HG03520 (cell line): ENCODE data around the gene CSRP1.
"Not testable (repeated sequence)": the region's sequence is repeated elsewhere in the genome, so short reads cannot be mapped to it uniquely, and the experiment has no call there.

Experiments used
- ATAC-seq: cut with Tn5 transposase; IDR thresholded peaks from one replicate; pipeline ENCODE4 v1.9.1; 2021; ENCODE audit warnings: mild to moderate bottlenecking, moderate library complexity; ENCODE audit not compliant: unreplicated experiment

CSRP1 gene

DNA sequence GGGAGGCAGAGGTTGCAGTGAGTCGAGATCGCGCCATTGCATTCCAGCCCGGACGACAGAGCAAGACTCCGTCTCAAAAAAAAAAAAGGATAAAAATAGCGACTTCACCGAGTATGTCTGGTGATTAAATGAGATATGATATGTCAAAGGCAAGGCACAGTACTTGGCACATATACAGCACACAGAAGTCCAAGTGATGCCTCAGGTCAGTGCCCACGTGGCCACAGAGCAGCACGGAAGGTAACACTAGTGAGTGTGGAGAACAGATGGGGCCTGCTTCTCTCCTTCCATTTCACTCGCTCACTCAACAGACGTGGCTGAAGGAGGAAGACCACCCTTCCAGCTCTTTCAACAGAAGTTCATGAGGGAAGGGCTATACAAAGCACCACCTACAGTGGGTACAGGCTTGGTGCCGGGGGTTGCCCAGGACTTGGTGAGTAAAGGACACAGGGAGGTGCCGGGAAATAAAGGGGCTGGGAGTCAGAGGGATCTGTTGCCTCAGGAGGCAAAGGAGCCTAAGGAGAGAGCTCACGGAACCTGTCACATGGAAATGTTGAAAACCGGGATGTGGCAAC is 8.9 kb downstream of the CSRP1 start:
- no peak for ATAC-seq

DNA sequence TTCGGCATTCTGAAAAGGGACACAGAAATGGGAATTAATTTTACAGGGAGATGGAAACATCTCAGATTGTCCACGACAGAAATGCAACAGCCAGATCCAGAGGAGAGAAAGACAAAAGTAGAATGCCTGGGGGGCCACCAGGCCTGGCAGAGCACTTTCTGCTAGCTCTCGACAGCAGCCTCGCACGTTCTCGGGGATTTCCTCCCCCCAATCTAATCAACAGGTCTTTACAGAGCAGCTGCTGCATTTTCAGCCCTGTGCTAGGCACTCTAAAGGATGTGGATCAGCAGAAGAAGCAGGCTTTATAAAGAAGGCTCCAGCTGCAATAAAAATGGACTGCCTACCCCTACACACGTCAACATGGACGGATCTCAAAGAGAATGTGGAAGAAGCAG is 10.6 kb downstream of the CSRP1 start:
- ATAC-seq = no peak

DNA sequence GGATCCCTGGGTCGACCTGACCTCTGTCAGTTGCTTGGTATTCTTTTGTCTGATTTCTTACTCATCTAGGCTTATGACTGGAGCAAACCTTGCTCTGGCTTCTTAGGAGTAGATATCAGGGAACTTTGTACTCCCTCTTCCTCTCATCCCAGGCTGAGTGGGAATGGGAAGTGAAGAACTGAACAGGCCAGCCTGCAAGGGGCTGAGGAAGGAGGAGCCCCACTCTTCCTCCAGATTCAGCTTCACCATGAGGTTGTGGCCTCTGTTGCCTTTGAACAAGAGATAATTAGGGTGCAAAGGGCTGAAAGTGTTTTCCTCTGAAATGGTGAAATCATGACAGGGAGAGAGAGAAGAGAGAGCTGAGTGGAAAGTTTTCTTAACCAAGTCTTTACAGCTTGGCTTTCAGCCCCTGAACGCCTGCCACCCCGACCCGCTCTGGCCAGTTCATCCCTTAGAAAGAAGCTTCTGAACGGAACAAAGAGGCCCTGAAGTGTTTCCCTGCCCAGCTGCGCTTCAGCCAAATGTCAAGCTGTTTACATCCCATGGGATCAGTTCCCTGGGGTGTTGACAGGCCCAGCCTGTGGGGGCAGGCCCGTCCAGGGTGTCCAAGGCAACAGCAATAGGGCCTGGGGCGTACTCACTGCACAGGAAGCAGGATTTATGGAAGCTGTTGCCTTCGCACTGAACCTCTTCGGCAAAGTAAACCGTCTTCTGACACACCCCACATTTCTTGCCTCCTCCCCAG is 11.2 kb downstream of the CSRP1 start:
- ATAC-seq = no peak

DNA sequence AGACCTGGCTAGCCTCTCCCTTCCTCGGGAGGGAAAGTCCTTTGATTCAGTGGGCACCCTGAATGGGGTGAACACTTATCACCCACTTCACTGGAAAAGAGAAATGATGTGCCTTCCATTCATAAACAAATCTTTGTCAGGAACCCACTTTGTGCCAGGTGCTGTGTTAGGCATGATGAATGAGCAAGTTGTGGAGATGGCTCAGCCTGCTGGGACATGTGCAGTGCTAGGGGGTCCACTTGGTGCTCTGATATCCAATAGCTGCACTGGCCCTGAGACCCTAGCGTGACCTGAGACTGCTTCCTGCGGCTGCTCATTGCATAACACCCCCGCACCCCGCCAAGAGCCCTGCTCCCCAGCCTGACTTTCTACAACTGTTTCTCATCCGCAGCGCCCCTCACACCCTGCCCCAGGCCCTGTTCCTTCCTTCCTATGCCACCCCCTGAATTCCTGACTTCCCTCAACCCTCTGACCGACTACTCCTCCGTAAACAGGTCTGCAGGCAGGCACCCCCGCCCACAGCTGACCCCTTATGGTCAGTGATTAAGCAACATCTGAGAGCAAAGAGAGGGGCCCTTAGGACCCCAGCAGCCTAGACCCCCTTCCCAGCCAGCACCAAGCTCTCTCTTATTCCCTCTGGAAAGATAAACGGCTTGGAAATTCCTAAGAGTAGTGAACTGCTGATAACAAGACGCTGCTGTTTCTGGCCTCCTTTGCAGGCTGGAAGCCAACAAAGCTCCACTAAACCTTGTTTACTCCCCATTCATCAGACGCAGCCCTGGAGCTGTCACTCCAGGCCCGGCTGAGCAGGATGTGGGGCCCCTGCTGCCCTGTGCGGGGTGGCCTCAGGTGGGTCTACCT is 12.9 kb downstream of the CSRP1 start:
- ATAC-seq = no peak

DNA sequence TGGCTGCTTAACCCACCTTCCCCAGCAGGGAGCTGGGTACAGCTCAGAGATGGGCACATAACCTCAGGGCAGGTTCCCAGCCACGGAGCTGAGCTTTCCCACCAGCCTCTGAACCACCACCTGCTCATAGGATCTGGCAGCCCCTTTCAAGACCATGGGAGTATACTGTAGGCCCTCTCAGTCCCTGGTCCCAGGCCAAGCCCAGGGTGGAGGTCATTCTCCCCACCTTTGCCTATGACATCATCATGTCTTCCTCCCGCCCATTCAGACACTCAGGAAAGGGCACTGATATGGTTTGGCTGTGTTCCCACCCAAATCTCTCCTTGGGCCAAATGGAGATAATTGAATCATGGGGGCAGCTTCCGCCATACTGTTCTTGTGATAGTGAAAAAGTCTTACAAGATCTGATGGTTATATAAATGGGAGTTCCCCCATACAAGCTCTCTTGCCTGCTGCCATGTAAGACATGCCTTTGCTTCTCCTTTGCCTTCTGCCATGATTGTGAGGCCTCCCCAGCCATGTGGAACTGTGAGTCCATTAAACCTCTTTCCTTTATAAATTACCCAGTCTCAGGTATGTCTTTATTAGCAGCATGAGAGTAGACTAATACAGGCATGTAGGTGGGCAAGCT is 13.8 kb downstream of the CSRP1 start:
- ATAC-seq = not testable (repeated sequence)

DNA sequence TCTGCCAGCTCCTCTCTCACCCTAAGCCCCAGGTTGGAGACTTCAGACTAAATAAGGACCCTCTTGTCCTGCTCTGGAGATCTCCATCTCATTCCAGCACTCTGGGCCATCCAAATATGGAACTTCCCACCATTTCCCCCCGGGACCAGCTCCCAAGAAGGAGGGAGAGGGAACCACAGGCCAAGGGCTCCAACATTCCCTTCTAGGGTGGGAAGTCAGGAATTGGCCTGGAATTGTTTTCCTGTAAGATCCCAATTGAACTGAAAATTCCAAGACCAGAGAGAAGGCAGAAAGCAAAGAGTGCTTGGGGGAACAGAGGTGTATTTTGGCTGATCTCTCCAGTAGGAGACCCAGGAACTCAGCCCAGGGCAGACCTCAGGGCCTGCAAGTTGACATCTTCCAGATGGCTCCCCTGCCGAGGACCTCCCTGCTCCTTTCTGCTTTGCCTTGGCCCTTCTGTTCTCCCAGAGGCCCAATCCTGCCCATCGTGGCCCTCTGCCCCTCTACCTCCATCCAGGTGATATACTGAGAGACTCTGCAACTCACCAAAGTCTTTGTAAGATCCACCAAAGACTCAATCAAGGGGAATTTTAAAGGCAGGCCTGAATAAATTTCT is 14.9 kb downstream of the CSRP1 start:
- ATAC-seq = no peak

DNA sequence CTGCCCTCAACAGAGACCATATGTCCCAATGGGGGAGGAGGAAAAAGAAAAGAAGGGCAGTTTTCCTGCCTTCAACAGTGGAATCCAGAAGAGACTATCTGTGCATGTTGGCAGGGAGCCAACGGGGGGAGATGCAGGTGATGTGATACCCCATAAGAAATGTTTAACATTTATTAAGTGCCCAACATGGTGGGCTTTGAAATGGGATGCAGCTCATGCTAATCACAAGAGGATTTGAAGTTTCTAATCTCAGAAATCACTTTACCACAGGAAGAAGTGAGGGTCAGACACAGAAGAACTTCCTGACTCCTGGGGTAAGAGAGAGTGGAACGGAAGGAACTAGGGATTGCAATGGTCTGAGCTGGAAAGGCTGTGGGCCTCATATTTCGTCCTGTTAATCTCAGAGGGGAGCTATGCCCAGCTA is 16.2 kb downstream of the CSRP1 start:
- no peak for ATAC-seq

DNA sequence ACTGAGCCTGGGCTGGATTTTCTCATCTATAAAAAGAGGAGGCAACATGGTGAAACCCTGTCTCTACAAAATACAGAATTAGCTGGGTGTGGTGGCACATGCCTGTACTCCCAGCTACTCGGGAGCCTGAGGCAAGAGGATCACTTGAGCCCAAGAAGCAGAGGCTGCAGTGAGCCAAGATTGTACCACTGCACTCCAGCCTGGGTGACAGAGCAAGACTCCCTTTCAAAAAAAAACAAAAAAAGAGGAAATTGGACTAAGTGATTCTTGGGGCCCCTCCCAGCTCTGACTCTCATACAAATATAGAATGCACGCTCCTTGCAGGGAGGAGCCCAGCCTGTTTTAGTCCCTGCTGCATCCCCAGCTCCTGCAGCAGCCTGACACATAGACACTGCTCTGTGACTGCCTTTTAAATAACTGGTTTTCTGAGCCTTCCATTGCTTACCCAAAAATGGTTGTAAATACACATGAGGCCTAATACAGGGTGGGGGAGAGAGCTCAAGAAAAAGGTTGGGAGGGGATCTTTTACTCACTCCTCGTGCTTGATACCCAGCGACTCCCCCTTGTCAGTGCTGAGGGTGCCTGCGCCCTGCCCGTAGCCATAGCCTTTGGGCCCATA is 17.2 kb downstream of the CSRP1 start:
- no peak for ATAC-seq

DNA sequence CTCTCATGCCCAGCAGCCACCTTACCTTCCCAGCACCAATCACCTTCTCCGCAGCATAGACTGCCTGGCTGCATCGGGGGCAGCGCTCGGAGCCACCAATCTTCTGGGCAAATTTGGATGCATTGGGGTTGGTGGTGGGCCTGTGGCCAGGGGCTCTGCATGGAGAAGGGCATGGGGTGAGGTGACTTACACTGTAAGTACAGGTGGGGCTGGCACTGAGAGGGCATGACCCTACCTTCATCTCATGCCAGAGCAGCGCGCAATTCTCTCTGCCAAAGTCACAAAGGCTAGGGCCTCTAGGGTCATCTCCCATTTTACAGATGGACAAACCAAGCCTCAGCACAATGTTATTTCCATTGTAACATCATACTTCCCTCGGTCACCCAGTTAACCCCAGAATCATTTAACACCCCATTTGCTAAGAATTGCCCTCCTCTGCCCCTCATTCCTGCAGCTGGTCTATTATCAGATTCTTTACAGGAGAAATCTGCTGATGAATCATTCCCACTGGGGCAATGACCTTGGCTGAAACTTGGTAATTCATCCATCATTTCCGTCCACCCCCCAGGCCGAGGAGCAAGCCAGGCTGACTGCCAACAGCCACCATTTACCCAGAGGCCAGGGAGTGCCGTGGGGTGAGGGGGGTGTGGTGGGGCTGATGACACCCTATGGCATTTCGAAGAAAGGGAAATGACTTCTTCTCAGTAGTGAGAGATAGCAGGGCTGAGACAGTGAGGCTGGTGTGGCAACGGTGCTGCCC is 17.9 kb downstream of the CSRP1 start:
- ATAC-seq = no peak

DNA sequence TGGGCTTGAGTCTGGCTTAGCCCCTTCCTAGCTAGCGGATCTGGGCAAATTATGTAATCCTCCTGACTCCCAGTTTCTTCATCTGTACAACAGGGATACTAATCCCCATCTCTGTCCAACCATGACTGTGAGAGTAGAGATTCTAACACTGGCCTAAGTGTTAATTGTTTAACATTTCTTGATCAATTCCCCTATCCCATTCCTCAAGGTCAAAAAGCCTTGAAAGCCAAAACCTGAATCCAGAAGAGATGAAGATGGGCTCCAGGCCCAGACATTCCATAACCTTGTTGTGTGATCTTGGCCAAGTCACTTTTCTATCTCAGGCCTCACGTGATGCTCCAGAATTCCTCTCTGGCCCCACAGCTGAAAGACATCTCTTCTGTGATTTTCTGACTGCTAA is 19.2 kb downstream of the CSRP1 start:
- no peak for ATAC-seq

DNA sequence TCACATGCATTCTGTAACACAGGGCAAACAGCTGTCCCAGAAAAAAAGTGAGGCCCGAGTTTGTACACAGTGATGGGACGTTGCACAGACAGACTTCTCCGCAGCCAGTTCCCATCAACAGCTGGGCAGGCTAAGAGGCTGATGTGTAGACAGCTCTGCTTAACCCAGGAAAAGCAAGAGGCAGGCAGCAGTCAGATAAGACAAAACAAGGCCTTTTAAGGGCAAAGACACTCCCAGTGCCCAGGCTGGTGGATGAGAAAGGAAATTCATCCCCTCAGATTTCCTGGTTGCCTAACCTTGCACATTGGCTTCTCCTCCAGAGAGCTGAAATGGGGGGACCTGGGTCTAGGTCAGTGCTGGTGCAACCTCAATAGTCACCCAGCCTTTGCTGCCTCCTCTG is 20.7 kb downstream of the CSRP1 start:
- no peak for ATAC-seq

DNA sequence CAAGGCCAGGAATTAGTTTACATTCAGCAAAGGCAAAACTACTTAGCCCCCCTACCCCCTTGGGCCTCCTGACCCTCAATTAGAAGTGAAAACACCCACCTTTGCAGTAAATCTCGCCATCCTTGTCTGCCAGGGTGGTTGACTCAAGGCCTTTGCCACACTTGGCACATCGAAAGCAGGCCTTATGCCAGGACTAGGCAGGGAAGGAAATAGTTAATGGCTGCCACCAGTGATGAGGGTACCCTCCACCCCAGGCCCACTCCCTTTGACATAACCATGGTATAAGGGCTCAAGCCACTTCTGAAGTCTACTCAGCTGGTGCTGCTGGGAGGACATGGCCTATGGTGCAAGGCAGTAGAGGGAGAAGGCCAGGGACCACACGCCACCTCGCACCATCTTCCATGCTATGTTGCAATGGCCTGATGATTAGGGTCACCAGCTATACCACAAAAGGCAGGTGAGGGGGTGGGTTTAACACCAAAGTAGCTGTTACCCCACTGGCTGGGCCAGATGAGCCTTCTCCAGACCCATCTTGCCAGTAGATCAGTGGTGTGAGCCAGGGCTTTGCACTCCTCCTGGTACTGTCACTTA is 21.6 kb downstream of the CSRP1 start:
- no peak for ATAC-seq

DNA sequence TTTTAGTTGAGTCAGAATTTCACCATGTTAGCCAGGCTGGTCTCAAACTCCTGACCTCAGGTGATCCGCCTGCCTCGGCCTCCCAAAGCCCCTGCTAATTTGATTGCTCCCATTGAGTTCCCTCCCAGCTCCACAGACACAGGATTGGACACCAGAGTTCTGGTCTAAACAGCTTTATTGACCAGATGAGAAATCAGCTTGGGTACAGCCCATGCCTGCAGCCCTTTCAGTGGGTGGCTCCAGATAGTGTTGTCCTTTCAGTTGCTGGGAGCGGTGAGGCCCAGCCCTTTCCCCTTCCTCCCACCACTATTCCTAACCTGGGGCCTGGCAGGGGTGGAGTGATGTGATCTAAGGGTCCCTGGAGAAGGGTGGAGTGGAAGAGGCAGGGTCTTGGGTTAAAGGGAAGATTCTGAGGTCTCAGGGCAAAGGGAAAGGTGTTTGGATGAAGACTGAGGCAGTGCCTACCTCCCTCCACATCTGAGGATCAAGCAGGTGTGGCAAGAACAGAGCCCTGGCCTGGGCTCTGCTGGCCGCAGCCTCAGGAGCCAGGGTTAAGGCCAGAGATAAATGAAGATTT is 23.5 kb downstream of the CSRP1 start:
- ATAC-seq = no peak

DNA sequence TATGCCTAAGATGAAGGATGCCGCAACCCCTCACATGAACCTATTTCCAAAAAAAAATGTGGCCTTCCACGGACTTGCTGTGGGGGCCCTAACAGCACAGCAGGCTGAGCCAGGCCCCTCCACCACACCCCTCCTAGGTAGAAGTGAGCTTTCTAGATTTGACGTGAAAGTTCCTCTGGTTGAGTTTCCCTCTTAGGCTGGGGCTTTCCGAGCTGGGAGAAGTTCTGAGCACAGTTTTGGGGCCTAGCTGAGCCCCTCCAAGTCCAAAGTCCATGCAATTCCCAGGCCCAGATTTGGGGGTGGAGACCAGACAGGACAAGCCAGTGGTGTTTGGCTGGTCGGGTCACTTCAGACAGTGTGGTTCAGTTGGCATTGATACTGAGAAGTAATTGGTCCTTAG is 24.2 kb downstream of the CSRP1 start:
- no peak for ATAC-seq

DNA sequence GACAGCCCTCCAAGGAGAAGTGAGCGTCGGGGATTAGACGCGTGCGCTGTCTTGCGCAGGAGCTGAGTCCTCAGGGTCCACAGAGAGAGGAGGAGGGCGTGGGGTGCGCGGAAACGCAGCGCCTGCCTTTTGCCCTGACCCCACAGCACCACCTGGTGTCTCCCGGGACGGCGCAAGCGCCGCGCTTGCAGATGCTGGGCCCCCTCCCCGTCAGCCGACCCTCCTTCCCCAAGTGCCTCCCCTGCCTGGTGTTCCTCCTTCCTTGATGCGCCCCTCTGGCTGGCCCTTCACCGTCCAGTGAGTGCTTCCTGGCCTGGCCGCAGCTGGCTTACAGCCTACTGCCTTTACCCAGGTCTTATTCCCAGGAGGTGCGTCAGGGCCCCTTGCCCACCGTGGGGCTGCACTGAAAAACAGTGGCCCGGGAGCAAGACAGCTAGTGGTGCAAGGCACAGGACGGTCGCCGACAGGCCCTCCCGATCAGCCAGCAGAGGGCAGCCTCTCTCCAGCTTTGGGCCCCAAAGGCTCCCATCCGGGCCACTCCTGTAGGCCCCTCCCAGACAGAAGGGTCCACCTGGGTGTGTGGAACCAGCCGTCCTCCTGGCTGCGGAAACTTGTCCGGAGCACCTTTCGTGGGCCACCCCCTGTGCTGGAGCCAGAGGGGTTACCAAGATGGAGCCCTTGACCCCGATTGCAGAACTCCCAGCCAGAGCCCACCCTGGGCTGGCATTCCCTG is 25.0 kb downstream of the CSRP1 start:
- ATAC-seq = peak; percentile 78

DNA sequence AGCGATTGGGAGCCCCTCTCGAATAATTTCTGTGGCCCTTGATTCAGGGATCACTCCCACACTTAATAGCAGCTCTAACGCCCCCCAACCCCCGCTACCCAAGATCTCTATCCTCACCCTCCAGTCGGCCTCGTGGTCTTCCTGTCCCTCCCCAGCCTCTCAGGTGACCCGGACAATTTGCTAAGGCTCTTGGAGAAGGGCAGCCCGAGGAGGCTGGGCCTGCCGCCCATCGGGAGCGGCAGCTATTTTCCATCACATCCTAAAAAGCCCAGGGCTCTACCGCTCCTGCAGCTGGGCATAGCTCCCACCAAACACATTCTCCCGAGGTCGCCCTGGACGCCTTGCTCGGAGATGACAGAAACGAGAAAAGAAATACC is 25.9 kb downstream of the CSRP1 start:
- no peak for ATAC-seq

DNA sequence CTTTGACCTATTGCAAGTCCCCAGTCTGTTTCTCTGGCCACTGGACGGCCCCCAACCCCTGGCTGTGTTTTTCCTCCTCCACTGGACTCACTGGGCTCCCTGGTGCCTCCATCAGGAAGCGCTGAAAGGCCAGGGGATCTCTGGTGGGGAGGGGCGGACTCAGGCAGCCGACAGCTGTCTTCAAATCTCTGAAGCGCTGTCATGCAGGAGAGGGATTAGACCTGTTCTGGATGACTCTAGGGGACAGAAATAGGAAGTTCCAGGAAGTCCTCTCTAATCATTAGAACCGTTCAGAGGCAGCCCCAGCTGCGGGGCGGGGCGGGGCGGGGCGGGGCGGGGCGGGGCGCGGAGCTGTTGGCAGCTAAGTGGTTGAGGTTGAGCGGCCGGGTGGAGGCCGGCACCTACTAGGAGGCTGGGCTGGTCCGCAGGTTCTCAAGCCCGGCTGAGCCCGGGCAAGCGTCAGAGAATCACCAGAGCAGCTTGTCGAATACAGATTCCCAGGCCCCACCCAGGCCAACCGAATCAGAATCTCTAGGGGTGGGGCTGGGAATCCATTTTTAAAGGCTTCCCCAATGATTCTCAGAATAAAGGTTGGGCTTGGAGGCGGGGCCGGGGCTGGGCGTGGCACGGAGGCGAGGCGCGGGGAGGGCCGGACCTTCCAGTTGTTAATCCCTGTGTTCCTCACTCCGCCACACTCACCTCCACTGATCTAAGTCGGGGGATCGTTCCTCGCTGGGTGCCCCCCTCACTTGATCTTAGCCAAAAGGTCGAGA is 26.5 kb downstream of the CSRP1 start:
- ATAC-seq = peak; percentile 56
